ENCODE results near the gene GIMAP8.

Gene GIMAP8

DNA sequence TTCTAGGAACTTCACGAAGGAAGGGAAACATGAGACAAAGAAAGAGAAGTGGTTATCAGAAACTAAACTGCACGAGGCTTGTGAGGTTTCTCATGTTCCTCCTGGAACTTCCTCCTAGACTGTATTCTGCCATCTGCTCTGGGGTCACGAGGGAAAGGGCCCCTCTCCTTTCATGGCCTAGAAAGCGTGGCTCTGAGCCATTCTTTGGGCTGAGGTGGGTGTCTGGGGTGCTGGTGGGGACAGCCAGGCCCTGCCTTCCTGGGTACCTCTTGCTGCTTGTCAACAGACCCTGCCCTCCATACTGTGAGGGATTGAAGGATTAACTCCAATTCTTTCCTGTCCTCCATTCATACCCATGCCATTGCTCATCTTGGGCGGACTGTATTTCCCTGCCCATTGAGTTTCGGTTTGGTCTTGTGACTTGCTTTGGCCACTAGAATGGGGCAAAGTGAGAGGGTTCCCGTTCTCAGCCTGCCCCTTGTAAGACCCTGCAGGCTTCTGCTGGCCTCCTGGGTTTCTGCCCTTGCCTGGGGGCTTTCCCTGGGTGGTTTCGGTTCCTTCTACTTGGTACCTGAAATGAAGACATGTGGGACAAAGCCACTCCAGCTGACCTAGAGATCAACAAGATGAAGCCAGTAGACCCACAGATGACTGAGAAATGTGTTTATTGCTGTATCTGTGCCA lies 14.9 kb upstream of the GIMAP8 start:
- peaks cover 41 to 57% of the 10 kb centered on the region in 2 donors for H3K4me1 Mint-ChIP-seq
- peak overlapping the region; percentile 97 for H3K27ac Mint-ChIP-seq

GRCh38 chr7:150439967-150440366 lies 10.5 kb upstream of the GIMAP8 start:
- Mint-ChIP-seq H3K27me3 (peaks cover 0 to 17% of the 10 kb centered on the region in 2 donors), H3K4me1 (peaks cover 21 to 29% of the 10 kb centered on the region in 2 donors), H3K9me3 (peaks cover 8 to 13% of the 10 kb centered on the region in 2 donors), H3K4me3 (no peak overlapping the region), H3K36me3 (peaks cover 8 to 13% of the 10 kb centered on the region in 2 donors), H3K27ac (no peak overlapping the region)
- ATAC-seq (replicated peaks) (no peak), DNase-seq (no peak)

More for the DNA sequence above, 14.9 kb upstream of the GIMAP8 start:
- ATAC-seq (replicated peaks) (peak; percentile 96 to 97), DNase-seq (peak; percentile 93)
- Mint-ChIP-seq H3K36me3 (no peaks in the 10 kb centered on the region), H3K27me3 (peaks cover 8 to 19% of the 10 kb centered on the region in 2 donors), H3K4me3 (peak overlapping the region; percentile 12 to 69), H3K9me3 (no peaks in the 10 kb centered on the region)

GRCh38 chr7:150441524-150441923 lies 8.9 kb upstream of the GIMAP8 start:
- Mint-ChIP-seq H3K27ac (no peak overlapping the region), H3K4me3 (no peak overlapping the region), H3K4me1 (peaks cover 11 to 16% of the 10 kb centered on the region in 2 donors), H3K36me3 (peaks cover 8 to 13% of the 10 kb centered on the region in 2 donors), H3K9me3 (peaks cover 8 to 13% of the 10 kb centered on the region in 2 donors), H3K27me3 (peaks cover 0 to 19% of the 10 kb centered on the region in 2 donors)
- no peak for ATAC-seq (replicated peaks)
- no peak for DNase-seq

DNA sequence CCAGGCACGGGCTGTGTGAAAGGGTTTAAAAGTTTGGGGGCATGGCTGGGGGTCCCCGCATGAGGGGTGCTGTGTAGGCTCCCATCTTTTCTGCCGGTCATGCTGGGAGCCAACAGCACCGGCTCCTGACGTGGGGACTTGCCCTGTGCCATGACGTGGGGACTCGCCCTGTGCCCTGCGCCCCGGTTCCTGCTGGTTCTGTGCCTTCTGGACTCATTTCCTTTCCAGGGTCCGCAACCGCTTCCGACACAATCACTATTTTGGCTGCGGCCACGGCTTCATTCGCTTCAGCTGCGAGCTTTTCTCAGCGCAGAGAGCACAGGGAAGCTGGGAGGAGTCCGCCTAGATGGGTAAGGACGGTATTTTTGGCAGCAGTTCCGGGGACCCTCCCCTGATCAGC lies 7.6 kb upstream of the GIMAP8 start:
- Mint-ChIP-seq H3K9me3 (peaks cover 8 to 13% of the 10 kb centered on the region in 2 donors), H3K4me3 (no peak overlapping the region), H3K27me3 (peaks cover 3 to 19% of the 10 kb centered on the region in 2 donors), H3K27ac (no peak overlapping the region), H3K4me1 (peaks cover 12 to 15% of the 10 kb centered on the region in 2 donors), H3K36me3 (peaks cover 8 to 13% of the 10 kb centered on the region in 2 donors)
- ATAC-seq (replicated peaks) (no peak), DNase-seq (no peak)

DNA sequence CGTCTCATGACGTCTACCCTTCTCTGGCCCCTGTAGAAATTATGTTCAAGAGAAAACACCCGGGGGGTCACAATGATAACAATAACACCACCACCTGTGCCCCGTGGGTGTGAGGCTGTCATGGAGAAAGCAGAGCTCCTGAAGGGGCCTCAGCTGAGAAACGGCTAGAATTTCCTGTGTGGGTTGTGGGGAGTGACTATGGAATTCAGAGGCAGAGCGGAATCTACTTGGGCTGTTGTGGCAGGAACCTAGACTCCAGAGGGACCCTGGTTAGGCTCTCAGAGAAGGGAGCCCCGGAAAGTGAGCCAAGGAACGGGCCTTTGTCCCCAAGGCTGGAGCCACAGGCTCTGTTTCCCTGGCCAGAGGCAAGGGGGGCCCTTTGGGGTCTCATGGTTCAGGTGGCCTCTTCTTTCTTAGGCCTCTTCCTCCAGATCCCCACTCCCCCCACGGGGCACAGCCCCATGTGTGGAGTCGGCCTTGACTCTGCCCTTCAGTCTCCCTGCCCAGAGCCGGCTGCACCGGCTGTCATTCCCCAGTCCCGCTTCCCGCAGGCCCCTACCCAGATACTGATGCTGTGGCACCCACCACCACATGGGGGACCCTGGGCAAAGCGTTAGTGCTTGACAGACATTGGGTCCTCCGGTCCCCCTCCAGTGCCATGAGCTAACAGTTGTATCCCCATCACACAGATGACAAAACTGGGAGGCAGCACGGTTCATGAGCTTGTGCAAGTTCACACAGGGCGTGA lies 6.5 kb upstream of the GIMAP8 start:
- no peak overlapping the region for H3K27ac Mint-ChIP-seq
- ATAC-seq (replicated peaks) (no peak), DNase-seq (no peak)
- peaks cover 12 to 27% of the 10 kb centered on the region in 2 donors for H3K27me3 Mint-ChIP-seq
- no peak overlapping the region for H3K4me3 Mint-ChIP-seq
- H3K4me1 Mint-ChIP-seq, result peaks cover 17 to 22% of the 10 kb centered on the region in 2 donors
- peaks cover 8 to 13% of the 10 kb centered on the region in 2 donors for H3K36me3 Mint-ChIP-seq
- peaks cover 8 to 13% of the 10 kb centered on the region in 2 donors for H3K9me3 Mint-ChIP-seq

DNA sequence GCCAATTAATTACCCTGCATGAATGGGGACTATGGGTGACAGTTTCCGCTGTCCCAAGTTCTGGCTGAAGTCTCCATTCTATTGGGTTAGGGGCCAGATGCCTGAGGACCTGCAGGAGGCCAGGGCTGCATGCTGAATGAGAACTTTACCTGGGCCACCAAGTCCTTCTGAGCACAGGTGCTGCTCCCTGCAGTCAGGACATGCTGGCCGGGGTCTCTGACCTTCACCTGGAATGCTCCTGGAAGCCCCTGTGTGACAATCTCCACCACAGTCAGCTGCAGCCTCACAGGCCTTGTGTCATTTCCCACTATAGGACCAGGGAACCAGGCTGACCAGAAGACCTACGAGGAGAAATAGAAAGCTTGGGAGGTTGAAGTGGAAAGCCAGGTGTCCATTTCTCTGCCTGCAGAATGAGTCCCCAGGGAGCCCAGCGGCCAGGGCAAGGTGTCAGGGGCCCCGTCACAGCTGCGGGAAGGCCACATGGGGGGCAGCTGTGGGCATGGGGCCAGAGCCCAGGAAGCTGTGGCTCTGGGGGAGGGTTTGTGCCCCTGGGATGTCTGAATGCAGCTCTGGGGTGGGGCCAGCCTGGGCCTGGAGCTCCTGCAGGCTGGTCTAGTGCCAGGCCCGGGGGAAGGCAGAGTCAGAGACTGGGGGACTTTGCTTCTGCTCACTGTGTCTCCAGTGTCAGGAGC lies 5.6 kb upstream of the GIMAP8 start:
- DNase-seq (no peak), ATAC-seq (replicated peaks) (no peak)
- Mint-ChIP-seq H3K36me3 (peaks cover 8 to 13% of the 10 kb centered on the region in 2 donors), H3K27me3 (peaks cover 13 to 31% of the 10 kb centered on the region in 2 donors), H3K9me3 (peaks cover 8 to 13% of the 10 kb centered on the region in 2 donors), H3K4me1 (peaks cover 21 to 28% of the 10 kb centered on the region in 2 donors), H3K27ac (no peak overlapping the region), H3K4me3 (no peak overlapping the region)

DNA sequence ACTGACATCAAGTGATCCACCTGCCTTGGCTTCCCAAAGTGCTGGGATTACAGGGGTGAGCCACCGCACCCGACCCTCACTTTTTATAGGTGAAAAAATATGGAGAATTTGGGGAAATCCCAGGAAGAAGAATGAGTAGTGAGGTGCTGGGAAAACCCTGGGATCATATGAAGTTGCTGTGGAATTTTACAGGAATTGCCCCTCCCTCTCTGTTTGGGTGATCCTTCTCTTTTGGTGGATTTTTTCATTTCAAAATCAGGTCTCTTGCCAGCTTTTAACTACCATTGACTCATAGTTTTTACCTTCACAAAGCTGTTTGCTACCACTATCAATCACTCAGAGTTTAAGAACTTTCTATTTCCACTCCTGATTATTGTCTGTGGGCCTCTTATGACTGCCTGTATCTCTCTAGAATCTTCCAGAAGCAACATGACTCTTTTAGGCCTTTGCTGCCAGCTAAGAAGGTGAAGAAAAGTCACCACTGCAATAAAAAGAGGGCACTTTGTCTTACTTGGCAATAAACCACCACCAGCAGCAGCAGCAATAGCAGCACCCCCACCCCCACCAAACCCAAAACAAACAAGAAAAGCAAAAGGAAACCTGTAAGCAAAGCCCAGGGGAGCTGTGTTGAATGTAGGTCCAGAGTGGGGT lies 4.0 kb upstream of the GIMAP8 start:
- H3K36me3 Mint-ChIP-seq, result peaks cover 8 to 11% of the 10 kb centered on the region in 2 donors
- H3K27ac Mint-ChIP-seq, result no peak overlapping the region
- no peak for ATAC-seq (replicated peaks)
- H3K9me3 Mint-ChIP-seq, result peaks cover 8 to 10% of the 10 kb centered on the region in 2 donors
- no peak for DNase-seq
- H3K27me3 Mint-ChIP-seq, result peaks cover 29 to 42% of the 10 kb centered on the region in 2 donors
- peaks cover 31 to 35% of the 10 kb centered on the region in 2 donors for H3K4me1 Mint-ChIP-seq
- no peak overlapping the region for H3K4me3 Mint-ChIP-seq

- DNase-seq (no peak), ATAC-seq (replicated peaks) (peak; percentile 36 to 44)
- H3K27ac Mint-ChIP-seq, result peak overlapping the region; percentile 1
- peaks cover 36 to 44% of the 10 kb centered on the region in 2 donors for H3K4me1 Mint-ChIP-seq
- no peaks in the 10 kb centered on the region for H3K36me3 Mint-ChIP-seq
- no peaks in the 10 kb centered on the region for H3K9me3 Mint-ChIP-seq
- H3K27me3 Mint-ChIP-seq, result peaks cover 35 to 51% of the 10 kb centered on the region in 2 donors
- no peak overlapping the region for H3K4me3 Mint-ChIP-seq
These were observed 2.3 kb upstream of the GIMAP8 start for GRCh38 chr7:150447966-150448788.

GRCh38 chr7:150448789-150449147 lies 1.7 kb upstream of the GIMAP8 start:
- Mint-ChIP-seq H3K4me3 (no peak overlapping the region), H3K4me1 (peaks cover 36 to 44% of the 10 kb centered on the region in 2 donors), H3K9me3 (no peaks in the 10 kb centered on the region)

DNA sequence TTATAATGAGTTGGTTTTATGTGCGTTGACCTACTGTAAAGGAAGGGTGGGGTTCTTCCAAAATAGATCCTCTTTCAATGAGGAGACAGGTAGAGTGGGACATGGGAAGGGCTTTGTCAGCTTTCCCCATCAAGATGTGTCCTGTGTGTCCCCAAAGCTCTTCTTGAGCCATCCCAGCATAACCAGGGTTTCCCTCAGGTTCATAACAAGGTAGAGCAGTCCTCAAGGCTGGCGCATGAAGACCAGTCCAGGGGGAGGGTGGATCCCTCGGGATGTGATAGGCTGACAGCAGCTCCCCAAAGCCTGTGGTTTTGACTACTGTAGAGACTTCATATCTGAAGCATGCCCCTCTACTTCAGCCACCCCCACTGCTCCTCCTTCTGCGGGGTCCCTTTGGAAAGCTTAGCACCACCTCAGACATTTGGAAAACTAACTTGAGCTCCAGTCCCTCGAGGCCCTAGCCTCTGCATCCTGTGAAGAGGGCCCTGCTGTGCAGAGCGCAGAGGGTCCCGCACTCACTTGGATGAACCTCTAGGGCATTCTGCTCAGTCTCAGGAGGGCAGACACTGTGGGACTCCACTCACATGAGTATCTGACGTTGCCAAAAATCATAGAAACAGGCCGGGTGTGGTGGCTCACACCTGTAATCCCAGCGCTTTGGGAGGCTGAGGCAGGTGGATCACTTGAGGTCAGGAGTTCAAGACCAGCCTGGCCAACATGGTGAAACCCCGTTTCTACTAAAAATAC lies 1.1 kb upstream of the GIMAP8 start:
- no peaks in the 10 kb centered on the region for H3K9me3 Mint-ChIP-seq
- H3K27me3 Mint-ChIP-seq, result peaks cover 42 to 57% of the 10 kb centered on the region in 2 donors
- H3K36me3 Mint-ChIP-seq, result no peaks in the 10 kb centered on the region
- DNase-seq, result no peak
- peak overlapping the region; percentile 47 for H3K27ac Mint-ChIP-seq
- ATAC-seq (replicated peaks), result no peak
- no peak overlapping the region for H3K4me3 Mint-ChIP-seq
- H3K4me1 Mint-ChIP-seq, result peaks cover 34 to 44% of the 10 kb centered on the region in 2 donors

More at GRCh38 chr7:150448789-150449147, 1.7 kb upstream of the GIMAP8 start:
- no peaks in the 10 kb centered on the region for H3K36me3 Mint-ChIP-seq
- DNase-seq, result peak; percentile 57
- ATAC-seq (replicated peaks), result peak; percentile 81 to 84
- H3K27ac Mint-ChIP-seq, result peak overlapping the region; percentile 1
- H3K27me3 Mint-ChIP-seq, result peaks cover 36 to 56% of the 10 kb centered on the region in 2 donors

DNA sequence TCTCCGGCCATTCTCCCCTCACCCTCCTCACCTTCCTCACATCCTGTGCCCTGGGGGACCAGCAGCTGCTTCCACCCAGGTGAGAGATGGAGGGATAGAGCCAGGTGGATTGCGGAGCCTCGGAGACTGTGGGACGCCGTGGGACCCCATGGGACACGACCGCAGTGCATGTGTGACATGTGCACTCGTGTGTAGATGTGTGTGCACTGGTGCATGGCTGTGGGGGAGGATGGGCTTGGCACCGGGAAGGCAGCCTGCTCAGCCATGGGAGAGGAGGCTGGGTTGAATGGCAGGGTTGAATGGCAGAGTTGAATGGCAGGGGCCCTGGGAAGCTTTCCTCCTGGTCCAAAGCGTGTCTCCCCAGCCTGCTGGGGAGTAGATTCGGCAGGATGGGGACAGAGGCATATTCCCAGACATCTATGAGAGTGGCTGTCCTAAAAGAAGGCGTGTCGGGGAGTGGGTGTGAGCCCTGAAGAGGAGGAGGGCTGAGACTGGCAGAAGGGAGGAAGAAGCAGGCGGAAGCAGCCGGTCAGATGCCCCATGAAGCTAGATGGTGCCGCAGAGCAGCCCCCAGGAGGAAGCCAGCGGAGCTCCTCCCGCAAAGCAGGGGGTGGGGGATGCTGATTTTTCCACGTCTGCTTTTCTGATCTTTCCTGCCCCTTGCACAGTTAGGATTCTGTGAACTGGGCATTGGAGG lies 815 bp downstream of the GIMAP8 start:
- Mint-ChIP-seq H3K36me3 (no peaks in the 10 kb centered on the region), H3K4me3 (peak overlapping the region; percentile 64 to 68), H3K9me3 (peaks cover 1 to 2% of the 10 kb centered on the region in 2 donors), H3K4me1 (peaks cover 31 to 38% of the 10 kb centered on the region in 2 donors), H3K27ac (peak overlapping the region; percentile 76), H3K27me3 (peaks cover 43 to 52% of the 10 kb centered on the region in 2 donors)
- DNase-seq (no peak), ATAC-seq (replicated peaks) (peak in 1 of 2 donors; percentile 49)

DNA sequence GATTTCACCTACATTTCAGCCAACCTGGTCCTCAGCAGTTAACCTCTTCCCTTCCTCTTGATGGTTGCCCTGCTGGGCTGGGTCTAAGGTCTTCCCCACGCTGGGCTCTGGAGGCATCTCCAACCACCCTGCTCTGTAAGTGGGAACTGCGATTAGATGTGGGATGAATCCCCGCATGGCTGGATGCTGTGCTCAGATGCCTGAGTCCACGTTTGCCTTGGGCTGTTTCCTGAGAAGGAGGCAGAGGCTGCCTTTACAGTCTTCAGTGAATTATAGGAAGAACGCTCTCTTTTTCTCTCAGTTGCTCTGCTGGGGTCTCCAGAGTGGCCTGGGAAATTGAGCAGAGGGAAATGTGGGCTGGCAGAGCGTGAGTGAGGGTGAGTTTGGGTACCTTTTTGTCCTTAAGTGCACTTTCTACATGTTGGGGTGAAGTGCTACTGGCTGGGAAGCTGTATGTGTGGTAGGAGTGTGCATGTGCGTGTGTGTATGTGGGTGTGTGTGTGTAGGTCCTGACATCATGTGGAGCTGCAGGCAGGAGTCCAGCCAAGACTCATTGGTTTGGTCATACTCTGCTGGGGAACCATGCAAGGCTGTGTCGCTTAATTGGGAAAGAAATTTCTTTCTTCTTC lies 1.5 kb downstream of the GIMAP8 start:
- no peaks in the 10 kb centered on the region for H3K36me3 Mint-ChIP-seq
- peaks cover 3 to 4% of the 10 kb centered on the region in 2 donors for H3K9me3 Mint-ChIP-seq
- no peak overlapping the region for H3K27ac Mint-ChIP-seq
- no peak for ATAC-seq (replicated peaks)
- peak overlapping the region; percentile 64 to 68 for H3K4me3 Mint-ChIP-seq
- no peak for DNase-seq
- H3K4me1 Mint-ChIP-seq, result peaks cover 30 to 38% of the 10 kb centered on the region in 2 donors
- peaks cover 46 to 55% of the 10 kb centered on the region in 2 donors for H3K27me3 Mint-ChIP-seq
